Measurements from ENCODE around the gene LZTR1.
"Not testable (repeated sequence)": the region's sequence is repeated elsewhere in the genome, so short reads cannot be mapped to it uniquely, and the experiment has no call there.

LZTR1 gene

DNA sequence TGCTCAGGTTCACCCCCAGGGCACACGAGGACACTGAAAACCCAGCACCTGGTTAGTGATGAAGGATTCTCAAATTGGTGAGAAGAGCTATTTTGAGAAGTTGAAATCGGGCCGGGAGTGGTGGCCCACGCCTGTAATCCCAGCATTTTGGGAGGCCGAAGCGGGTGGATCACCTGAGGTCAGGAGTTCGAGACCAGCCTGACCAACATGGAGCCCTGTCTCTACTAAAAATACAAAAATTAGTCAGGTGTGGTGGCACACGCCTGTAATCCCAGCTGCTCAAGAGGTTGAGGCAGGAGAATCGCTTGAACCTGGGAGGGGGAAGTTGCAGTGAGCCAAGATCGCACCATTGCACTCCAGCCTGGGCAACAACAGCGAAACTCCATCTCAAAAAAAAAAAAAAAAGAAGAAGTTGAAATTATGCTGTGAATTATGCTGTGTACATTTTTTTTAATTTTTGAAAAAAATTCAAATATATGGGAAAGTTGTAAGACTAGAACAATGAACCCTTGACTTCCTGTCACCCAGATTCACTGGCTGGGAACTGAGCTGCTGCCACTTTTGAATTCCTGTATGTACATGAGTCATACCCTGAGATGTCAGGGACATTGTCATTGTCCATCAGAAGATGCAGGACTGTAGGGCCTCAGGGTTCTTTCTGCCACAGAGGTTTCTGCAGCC is 9.9 kb upstream of the LZTR1 start:
- not testable (repeated sequence) for H2AFZ ChIP-seq (ENCODE audit: insufficient read depth, low read length, poor library complexity); H3K27ac ChIP-seq (ENCODE audit: low read depth, low read length); H4K91ac ChIP-seq (ENCODE audit: low read depth, low read length); H3K9ac ChIP-seq (ENCODE audit: low read length); H4K8ac ChIP-seq (ENCODE audit: low read depth, low read length); H3K79me1 ChIP-seq (ENCODE audit: low read length); H3K27me3 ChIP-seq (ENCODE audit: insufficient read depth, low read length); H3K23ac ChIP-seq (ENCODE audit: low read length); H2AK5ac ChIP-seq (ENCODE audit: low read length); H2BK120ac ChIP-seq (ENCODE audit: insufficient read depth, low read length, poor library complexity); H3K4ac ChIP-seq (ENCODE audit: low read depth, low read length); H3K36me3 ChIP-seq (ENCODE audit: control insufficient read depth in 1 of 2, insufficient read depth in 2 of 2, low read length in 2 of 2); H3K14ac ChIP-seq (ENCODE audit: low read length); H3K4me1 ChIP-seq (ENCODE audit: control insufficient read depth in 1 of 2, insufficient read depth in 2 of 2, low read length in 2 of 2); H3K4me2 ChIP-seq (ENCODE audit: low read length); H3K4me3 ChIP-seq (ENCODE audit: low read depth, low read length); H3K18ac ChIP-seq (ENCODE audit: low read length); H4K12ac ChIP-seq (ENCODE audit: low read depth, low read length); H3K9me3 ChIP-seq (ENCODE audit: insufficient read depth, low read depth, low read length); H2BK5ac ChIP-seq (ENCODE audit: low read depth, low read length, poor library complexity); H2BK12ac ChIP-seq (ENCODE audit: low read length); H3K79me2 ChIP-seq (ENCODE audit: control insufficient read depth, insufficient read depth, low read length, poor library complexity)
- peak; percentile 51 to 77 for DNase-seq
- no CpG with 5 or more reads among the region's 11 CpGs for WGBS (ENCODE audit: extremely low coverage, insufficient coverage, insufficient read length)

DNA sequence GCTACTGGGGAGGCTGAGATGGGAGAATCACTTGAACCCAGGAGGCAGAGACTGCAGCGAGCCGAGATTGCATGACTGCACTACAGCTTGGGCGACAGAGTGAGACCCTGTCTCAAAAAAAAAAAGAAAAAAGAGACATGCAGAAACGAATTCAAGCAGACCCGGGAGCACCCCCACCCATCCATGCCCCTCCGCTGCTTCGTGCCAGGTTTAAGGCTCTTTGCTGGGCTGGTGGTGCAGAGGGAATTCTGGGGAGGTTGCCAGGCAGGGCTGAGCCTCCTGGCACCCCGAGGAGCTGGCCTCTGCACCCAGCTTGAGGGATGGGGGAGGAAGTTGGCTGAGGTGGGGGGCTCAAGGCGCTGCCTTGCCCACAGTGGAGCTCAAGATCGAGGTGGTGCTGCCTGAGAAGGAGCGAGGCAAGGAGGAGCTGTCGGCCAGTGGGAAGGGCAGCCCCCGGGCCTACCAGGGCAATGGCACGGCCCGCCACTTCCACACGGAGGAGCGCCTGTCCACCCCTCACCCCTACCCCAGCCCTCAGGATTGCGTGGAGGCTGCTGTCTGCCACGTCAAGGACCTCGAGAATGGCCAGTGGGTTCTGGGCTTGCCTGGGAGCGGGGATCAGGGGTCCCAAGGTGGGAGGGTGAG is 9.0 kb upstream of the LZTR1 start:
- no peak overlapping the region for H2AFZ ChIP-seq (ENCODE audit: insufficient read depth, low read length, poor library complexity)
- no peak overlapping the region for H2AK5ac ChIP-seq (ENCODE audit: low read length)
- H3K79me2 ChIP-seq (ENCODE audit: control insufficient read depth, insufficient read depth, low read length, poor library complexity), result no peaks in the 10 kb centered on the region
- DNase-seq, result no peak
- H3K4me3 ChIP-seq (ENCODE audit: low read depth, low read length), result no peak overlapping the region
- WGBS (ENCODE audit: extremely low coverage, insufficient coverage, insufficient read length), result no CpG with 5 or more reads among the region's 21 CpGs
- H3K4me2 ChIP-seq (ENCODE audit: low read length), result no peak overlapping the region
- H3K18ac ChIP-seq (ENCODE audit: low read length), result no peak overlapping the region
- H4K12ac ChIP-seq (ENCODE audit: low read depth, low read length), result no peak overlapping the region
- H3K23ac ChIP-seq (ENCODE audit: low read length), result no peak overlapping the region
- H3K27ac ChIP-seq (ENCODE audit: low read depth, low read length), result no peak overlapping the region
- peaks cover 11% of the 10 kb centered on the region for H3K9me3 ChIP-seq (ENCODE audit: insufficient read depth, low read depth, low read length)
- H3K4me1 ChIP-seq (ENCODE audit: control insufficient read depth in 1 of 2, insufficient read depth in 2 of 2, low read length in 2 of 2), result peaks cover 2 to 3% of the 10 kb centered on the region in 2 experiments
- H3K27me3 ChIP-seq (ENCODE audit: insufficient read depth, low read length), result no peaks in the 10 kb centered on the region
- no peak overlapping the region for H4K8ac ChIP-seq (ENCODE audit: low read depth, low read length)
- no peak overlapping the region for H2BK12ac ChIP-seq (ENCODE audit: low read length)
- H2BK120ac ChIP-seq (ENCODE audit: insufficient read depth, low read length, poor library complexity), result no peak overlapping the region
- H2BK5ac ChIP-seq (ENCODE audit: low read depth, low read length, poor library complexity), result no peak overlapping the region
- H4K91ac ChIP-seq (ENCODE audit: low read depth, low read length), result no peak overlapping the region
- no peak overlapping the region for H3K14ac ChIP-seq (ENCODE audit: low read length)
- H3K36me3 ChIP-seq (ENCODE audit: control insufficient read depth in 1 of 2, insufficient read depth in 2 of 2, low read length in 2 of 2), result no peaks in the 10 kb centered on the region
- no peak overlapping the region for H3K4ac ChIP-seq (ENCODE audit: low read depth, low read length)
- H3K9ac ChIP-seq (ENCODE audit: low read length), result no peak overlapping the region
- H3K79me1 ChIP-seq (ENCODE audit: low read length), result no peaks in the 10 kb centered on the region

DNA sequence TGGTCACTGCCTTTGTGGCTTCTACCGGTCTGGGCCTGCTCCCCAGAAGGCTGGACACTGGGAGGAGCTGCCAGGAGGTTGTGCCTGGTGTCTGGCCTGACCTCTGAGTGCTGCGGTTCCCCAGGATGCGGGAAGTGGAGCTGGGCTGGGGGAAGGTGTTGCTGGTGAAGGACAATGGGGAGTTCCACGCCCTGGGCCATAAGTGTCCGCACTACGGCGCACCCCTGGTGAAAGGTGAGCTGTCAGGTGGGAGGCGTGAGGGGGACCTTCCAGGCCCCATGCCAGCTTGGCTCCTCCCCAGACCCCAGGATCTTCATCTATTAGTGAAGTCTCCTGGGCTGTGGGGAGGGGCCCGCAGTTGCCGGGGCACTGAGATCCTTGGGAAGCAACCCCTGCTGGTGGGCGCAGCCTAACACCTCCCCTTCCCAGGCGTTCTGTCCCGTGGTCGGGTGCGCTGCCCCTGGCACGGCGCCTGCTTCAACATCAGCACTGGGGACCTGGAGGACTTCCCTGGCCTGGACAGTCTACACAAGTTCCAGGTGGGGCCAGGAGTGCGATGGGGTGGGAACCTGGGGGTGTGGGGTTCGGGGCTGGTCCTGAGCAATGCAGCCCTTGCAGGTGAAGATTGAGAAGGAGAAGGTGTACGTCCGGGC is 8.3 kb upstream of the LZTR1 start:
- no peak for DNase-seq
- Histone ChIP-seq H3K18ac (ENCODE audit: low read length) (no peak overlapping the region), H2BK120ac (ENCODE audit: insufficient read depth, low read length, poor library complexity) (no peak overlapping the region), H3K36me3 (ENCODE audit: control insufficient read depth in 1 of 2, insufficient read depth in 2 of 2, low read length in 2 of 2) (no peaks in the 10 kb centered on the region), H2BK5ac (ENCODE audit: low read depth, low read length, poor library complexity) (no peak overlapping the region), H3K9ac (ENCODE audit: low read length) (no peak overlapping the region), H2AFZ (ENCODE audit: insufficient read depth, low read length, poor library complexity) (peak overlapping the region; percentile 39), H3K14ac (ENCODE audit: low read length) (no peak overlapping the region), H3K23ac (ENCODE audit: low read length) (no peak overlapping the region), H3K27me3 (ENCODE audit: insufficient read depth, low read length) (no peaks in the 10 kb centered on the region), H2BK12ac (ENCODE audit: low read length) (no peak overlapping the region), H3K4ac (ENCODE audit: low read depth, low read length) (no peak overlapping the region), H4K91ac (ENCODE audit: low read depth, low read length) (no peak overlapping the region), H4K12ac (ENCODE audit: low read depth, low read length) (no peak overlapping the region), H2AK5ac (ENCODE audit: low read length) (no peak overlapping the region), H3K79me1 (ENCODE audit: low read length) (no peaks in the 10 kb centered on the region), H4K8ac (ENCODE audit: low read depth, low read length) (no peak overlapping the region), H3K4me1 (ENCODE audit: control insufficient read depth in 1 of 2, insufficient read depth in 2 of 2, low read length in 2 of 2) (peaks cover 2 to 3% of the 10 kb centered on the region in 2 experiments), H3K4me2 (ENCODE audit: low read length) (no peak overlapping the region), H3K4me3 (ENCODE audit: low read depth, low read length) (no peak overlapping the region), H3K9me3 (ENCODE audit: insufficient read depth, low read depth, low read length) (peaks cover 15% of the 10 kb centered on the region), H3K27ac (ENCODE audit: low read depth, low read length) (no peak overlapping the region), H3K79me2 (ENCODE audit: control insufficient read depth, insufficient read depth, low read length, poor library complexity) (no peaks in the 10 kb centered on the region)
- WGBS (ENCODE audit: extremely low coverage, insufficient coverage, insufficient read length), result no CpG with 5 or more reads among the region's 21 CpGs

DNA sequence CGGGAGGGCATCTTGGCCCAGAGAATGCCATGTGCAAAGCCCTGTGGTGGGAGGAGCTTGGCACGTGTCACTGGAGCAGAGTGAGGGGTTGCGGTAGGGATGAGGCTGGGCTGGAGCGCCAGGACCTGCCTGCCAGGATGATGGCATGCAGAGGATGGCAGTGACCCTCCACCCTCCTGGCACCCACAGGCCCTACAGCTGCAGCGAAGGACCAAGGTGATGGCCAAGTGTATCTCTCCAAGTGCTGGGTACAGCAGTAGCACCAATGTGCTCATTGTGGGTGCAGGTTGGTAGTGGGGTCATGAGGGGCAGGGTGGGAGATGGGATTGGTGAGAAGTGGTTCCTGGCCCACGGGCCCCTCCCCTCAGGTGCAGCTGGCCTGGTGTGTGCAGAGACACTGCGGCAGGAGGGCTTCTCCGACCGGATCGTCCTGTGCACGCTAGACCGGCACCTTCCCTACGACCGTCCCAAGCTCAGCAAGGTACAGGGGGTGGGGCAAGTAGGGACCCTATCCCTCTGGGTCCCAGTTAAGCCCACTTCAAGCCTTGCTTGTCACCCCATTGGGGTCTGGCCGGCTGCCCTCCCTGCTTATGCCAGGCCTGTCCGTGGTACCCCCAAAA is 7.7 kb upstream of the LZTR1 start:
- H4K91ac ChIP-seq (ENCODE audit: low read depth, low read length), result no peak overlapping the region
- no peak overlapping the region for H2BK120ac ChIP-seq (ENCODE audit: insufficient read depth, low read length, poor library complexity)
- DNase-seq, result no peak
- no peaks in the 10 kb centered on the region for H3K79me2 ChIP-seq (ENCODE audit: control insufficient read depth, insufficient read depth, low read length, poor library complexity)
- peaks cover 18% of the 10 kb centered on the region for H3K9me3 ChIP-seq (ENCODE audit: insufficient read depth, low read depth, low read length)
- WGBS (ENCODE audit: extremely low coverage, insufficient coverage, insufficient read length), result no CpG with 5 or more reads among the region's 16 CpGs
- H4K8ac ChIP-seq (ENCODE audit: low read depth, low read length), result no peak overlapping the region
- no peak overlapping the region for H3K4ac ChIP-seq (ENCODE audit: low read depth, low read length)
- no peak overlapping the region for H3K23ac ChIP-seq (ENCODE audit: low read length)
- H3K79me1 ChIP-seq (ENCODE audit: low read length), result no peaks in the 10 kb centered on the region
- no peak overlapping the region for H3K4me2 ChIP-seq (ENCODE audit: low read length)
- H2BK12ac ChIP-seq (ENCODE audit: low read length), result no peak overlapping the region
- H3K14ac ChIP-seq (ENCODE audit: low read length), result no peak overlapping the region
- no peaks in the 10 kb centered on the region for H3K27me3 ChIP-seq (ENCODE audit: insufficient read depth, low read length)
- H3K9ac ChIP-seq (ENCODE audit: low read length), result no peak overlapping the region
- no peak overlapping the region for H2AK5ac ChIP-seq (ENCODE audit: low read length)
- no peak overlapping the region for H3K4me3 ChIP-seq (ENCODE audit: low read depth, low read length)
- H2AFZ ChIP-seq (ENCODE audit: insufficient read depth, low read length, poor library complexity), result no peak overlapping the region
- peaks cover 3 to 4% of the 10 kb centered on the region in 2 experiments for H3K4me1 ChIP-seq (ENCODE audit: control insufficient read depth in 1 of 2, insufficient read depth in 2 of 2, low read length in 2 of 2)
- H3K36me3 ChIP-seq (ENCODE audit: control insufficient read depth in 1 of 2, insufficient read depth in 2 of 2, low read length in 2 of 2), result no peaks in the 10 kb centered on the region
- no peak overlapping the region for H3K18ac ChIP-seq (ENCODE audit: low read length)
- H3K27ac ChIP-seq (ENCODE audit: low read depth, low read length), result no peak overlapping the region
- H4K12ac ChIP-seq (ENCODE audit: low read depth, low read length), result no peak overlapping the region
- no peak overlapping the region for H2BK5ac ChIP-seq (ENCODE audit: low read depth, low read length, poor library complexity)
